D721Med (cell line): ENCODE results near the gene PCK1.

Experiments
- DNase-seq: peaks from one replicate; pipeline ENCODE4 v3.0.0; 2011; ENCODE audit warnings: low spot score; ENCODE audit not compliant: insufficient read length
- FAIRE-seq: peaks from 2 replicates; lab custom pipeline; 2011; peaks lifted over from hg19 to GRCh38; lab: Jason Lieb, UNC
- CTCF ChIP-seq: IDR thresholded peaks from 2 replicates; pipeline ENCODE4 v1.5.1; 2012; ENCODE audit warnings: mild to moderate bottlenecking, control low read depth; ENCODE audit not compliant: insufficient read depth; ENCODE audit errors: missing control alignments

Gene PCK1

DNA sequence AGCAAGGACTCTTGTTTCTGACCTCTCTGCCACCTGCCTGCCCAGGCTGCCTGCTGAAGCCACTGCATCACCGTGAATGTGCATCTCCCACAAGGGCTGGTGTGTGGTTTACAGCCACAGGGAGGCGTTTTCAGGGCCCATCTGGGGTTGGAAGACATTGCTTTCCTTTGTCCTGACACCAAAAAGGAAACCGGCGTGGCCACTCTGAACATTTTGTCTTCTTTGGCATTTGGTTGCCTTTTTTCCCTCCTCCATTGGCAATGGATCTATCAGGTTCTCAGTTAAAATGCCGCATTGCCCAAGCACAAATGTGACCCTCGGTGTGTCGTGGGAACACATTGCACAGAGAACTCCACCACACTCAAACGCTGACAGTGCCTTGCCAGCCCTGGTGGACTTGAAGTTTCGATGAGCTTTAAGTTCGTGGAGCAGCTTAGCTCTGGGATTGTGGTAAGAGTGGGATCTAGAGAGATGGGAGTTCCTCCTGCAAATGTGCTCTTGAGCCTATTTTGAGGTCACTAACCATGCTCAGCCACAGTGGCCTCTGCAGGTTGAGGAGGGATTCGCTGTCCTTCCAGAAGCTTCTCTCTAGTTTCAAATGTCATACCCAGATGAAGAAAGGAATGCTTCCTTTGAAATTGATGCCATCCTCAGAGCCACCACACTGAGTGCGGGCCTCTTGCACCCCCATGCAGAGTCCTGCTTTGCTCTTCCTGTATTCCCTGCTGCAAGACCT, 14.8 kb upstream of the PCK1 start:
- TF ChIP-seq CTCF, result no peak
- FAIRE-seq (no peak), DNase-seq (no peak)

GRCh38 chr20:57546956-57547649, 13.8 kb upstream of the PCK1 start:
- no peak for DNase-seq
- no peak for TF ChIP-seq CTCF
- no peak for FAIRE-seq

DNA sequence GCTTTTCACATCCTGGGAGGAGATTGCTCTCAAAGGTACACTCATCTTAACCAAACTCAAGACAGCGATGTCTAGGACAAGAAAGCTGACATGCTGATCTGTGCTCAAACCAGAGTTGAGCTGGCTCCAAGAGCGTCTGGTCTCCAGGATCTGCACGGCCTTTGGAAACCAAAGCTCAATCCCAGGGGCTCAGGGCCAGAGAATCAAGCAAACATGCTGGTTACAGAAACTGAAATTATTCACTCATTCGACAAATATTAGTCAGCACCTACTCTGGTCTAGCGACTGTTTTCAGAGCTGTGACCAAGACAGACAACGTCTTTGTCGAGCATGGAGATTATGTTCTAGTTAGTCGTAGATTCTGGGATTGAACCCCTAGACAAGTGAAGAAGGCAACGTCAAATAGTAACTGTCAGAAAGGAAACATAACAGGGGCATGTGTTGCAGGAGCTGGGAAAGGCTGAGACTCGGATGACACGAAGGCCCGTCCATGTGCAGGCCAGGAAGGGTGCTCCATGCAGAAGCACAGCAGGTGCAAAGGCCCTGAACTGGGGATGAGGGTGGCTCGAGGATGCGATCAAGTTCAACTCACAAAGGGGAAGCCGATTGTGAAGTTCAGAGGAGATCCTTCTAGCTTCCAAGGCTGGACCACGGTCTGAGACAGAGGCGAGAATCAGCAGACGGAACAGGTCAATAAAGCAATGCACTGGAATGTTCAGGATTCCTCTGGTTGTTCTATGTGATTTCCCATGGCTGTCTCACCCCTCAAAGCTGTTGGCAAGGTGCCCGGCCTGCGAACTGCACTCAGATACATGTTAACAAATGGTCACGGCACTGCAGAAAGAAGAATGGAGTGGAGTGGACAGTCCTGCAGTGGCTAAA, 12.5 kb upstream of the PCK1 start:
- no peak for DNase-seq
- no peak for TF ChIP-seq CTCF
- FAIRE-seq, result no peak

DNA sequence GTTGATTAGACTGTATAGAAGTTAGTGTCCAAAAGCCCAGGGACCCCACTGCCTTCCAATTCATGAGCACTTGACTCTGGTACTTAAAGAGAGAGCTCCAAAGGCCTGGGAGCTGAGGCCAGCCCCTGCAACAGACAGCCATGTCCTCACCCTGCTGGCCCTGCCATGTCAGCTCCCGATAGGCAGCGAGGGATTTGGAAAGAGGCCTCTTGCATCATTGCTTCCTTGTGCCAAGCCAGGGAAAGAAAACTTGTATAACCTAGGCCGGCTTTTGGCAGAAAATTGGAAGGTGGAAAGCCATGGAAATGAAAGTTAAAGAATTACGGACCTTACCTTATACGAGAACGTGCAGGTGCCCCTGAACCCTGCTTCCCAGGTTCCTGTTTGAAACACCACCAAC, 8.4 kb upstream of the PCK1 start:
- no peak for FAIRE-seq
- no peak for DNase-seq
- TF ChIP-seq CTCF, result no peak

DNA sequence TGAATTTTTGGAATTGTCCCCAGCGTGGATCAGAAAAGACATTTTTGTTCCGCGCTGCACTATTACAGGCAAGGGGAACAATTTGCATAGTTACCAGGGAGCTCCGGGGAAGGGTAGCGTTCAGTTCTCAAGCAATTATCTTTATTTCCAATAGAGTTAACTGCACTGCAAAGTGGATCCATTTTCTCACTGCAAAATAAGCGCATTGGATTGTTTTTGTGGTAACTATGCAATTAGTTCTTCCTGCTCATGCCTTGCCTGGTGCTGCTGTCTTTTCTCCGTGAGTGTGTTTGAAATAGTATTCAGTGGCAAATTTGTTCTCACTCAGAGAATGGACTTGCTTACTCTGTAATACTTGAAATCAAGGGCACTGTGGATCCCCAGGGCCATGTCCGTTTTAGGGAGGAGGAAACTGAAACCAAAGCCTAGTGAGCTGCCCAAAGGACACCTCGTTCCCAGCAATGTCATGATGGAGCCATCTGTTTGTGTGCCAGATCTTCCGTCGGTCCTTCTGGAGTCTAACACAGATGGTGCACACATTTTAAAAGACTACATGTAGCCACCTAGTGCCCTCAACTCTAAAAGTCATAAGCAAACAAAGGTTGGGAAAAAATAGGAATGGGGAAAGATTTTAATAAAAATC, 7.4 kb upstream of the PCK1 start:
- TF ChIP-seq CTCF, result no peak
- no peak for DNase-seq

GRCh38 chr20:57555457-57556184, 5.3 kb upstream of the PCK1 start:
- TF ChIP-seq CTCF, result no peak
- FAIRE-seq (no peak), DNase-seq (no peak)

More for the DNA sequence above, 7.4 kb upstream of the PCK1 start:
- no peak for FAIRE-seq
